OCI-M2 (cell line): ENCODE measurements around the gene TMEM14A.

ENCODE experiments used
- DNase-seq: peaks from one replicate; lab custom pipeline; 2025; ENCODE audit not compliant: unreplicated experiment; lab: John Stamatoyannopoulos, UW

The TMEM14A gene

GRCh38 chr6:52733172-52733571 is 62.3 kb downstream of the TMEM14A start:
- DNase-seq: no peak

GRCh38 chr6:52734072-52734471 is 63.2 kb downstream of the TMEM14A start:
- DNase-seq: no peak

GRCh38 chr6:52735071-52735470 is 64.2 kb downstream of the TMEM14A start:
- DNase-seq: no peak

- no peak for DNase-seq
These were observed 65.2 kb downstream of the TMEM14A start for GRCh38 chr6:52736145-52736544.
